HepG2 (cell line): Measurements from ENCODE around the gene CACNG4. TPM values are rescaled to one million over a fixed set of nuclear protein-coding genes. Genes with fewer than 3 reads are reported as not detected.
A peak's percentile ranks its signal among the peaks of the same experiment; 100 is the strongest.

ENCODE experiments used
- CC2D1A ChIP-seq: sonication (generic); formaldehyde crosslinking; IDR thresholded peaks from 2 replicates; pipeline ENCODE4 v1.8.1; 2023; ENCODE audit warnings: mild to moderate bottlenecking, missing genetic modification reagents
- FOXK1 ChIP-seq: sonication (generic); formaldehyde crosslinking; IDR thresholded peaks from 2 replicates; pipeline ENCODE4 v1.4.0; 2020; ENCODE audit warnings: low read depth, missing genetic modification reagents, borderline replicate concordance
- MED13 ChIP-seq: sonication (generic); formaldehyde crosslinking; IDR thresholded peaks from 2 replicates; pipeline ENCODE4 v1.5.0; 2020; ENCODE audit warnings: missing genetic modification reagents
- NR2F1 ChIP-seq, 2 experiments: fragments of 450-650 bp in 1 of 2; formaldehyde crosslinking in 1 of 2; IDR thresholded peaks; 2 replicates each; pipeline versions ENCODE4 v1.5.0 to v1.6.1; 2016 to 2020; ENCODE audit warnings: mild to moderate bottlenecking in 1 of 2, missing compliant biosample characterization in 1 of 2, missing genetic modification reagents in 1 of 2, moderate library complexity in 1 of 2
- RARG ChIP-seq: sonication (generic); formaldehyde crosslinking; IDR thresholded peaks from 2 replicates; pipeline ENCODE4 v1.4.0; 2020; ENCODE audit warnings: low read depth, mild to moderate bottlenecking, missing genetic modification reagents
- SIN3B ChIP-seq: fragments of 150-350 bp; IDR thresholded peaks from 2 replicates; pipeline ENCODE4 v1.6.1; 2014; ENCODE audit warnings: low read length
- SPEN ChIP-seq: sonication (generic); formaldehyde crosslinking; IDR thresholded peaks from 2 replicates; pipeline ENCODE4 v1.5.1; 2020; ENCODE audit warnings: low read depth, mild to moderate bottlenecking, missing genetic modification reagents
- TARDBP ChIP-seq: sonication (generic); formaldehyde crosslinking; IDR thresholded peaks from 2 replicates; pipeline ENCODE4 v1.8.0; 2022; ENCODE audit warnings: mild to moderate bottlenecking, missing genetic modification reagents
- TCF12 ChIP-seq, 2 experiments: fragments of 450-650 bp in 1 of 2; sonication (generic) in 1 of 2; formaldehyde crosslinking in 1 of 2; IDR thresholded peaks; 2 replicates each; pipeline versions ENCODE4 v1.6.1 to v1.8.0; 2017 to 2022; ENCODE audit warnings: antibody characterized with exemption in 1 of 2, mild to moderate bottlenecking in 1 of 2, missing genetic modification reagents in 1 of 2, moderate library complexity in 1 of 2
- TP53 ChIP-seq: sonication (generic); formaldehyde crosslinking; conservative IDR thresholded peaks from 2 replicates; pipeline ENCODE4 v1.4.0; 2020; ENCODE audit warnings: missing genetic modification reagents
- ZBTB3 ChIP-seq: sonication (generic); formaldehyde crosslinking; IDR thresholded peaks from 2 replicates; pipeline ENCODE4 v1.4.0; 2020; ENCODE audit warnings: low read depth, mild to moderate bottlenecking, moderate library complexity, missing genetic modification reagents, borderline replicate concordance
- ZNF556 ChIP-seq: sonication (generic); formaldehyde crosslinking; IDR thresholded peaks from 2 replicates; pipeline ENCODE4 v1.4.0; 2020; ENCODE audit warnings: mild to moderate bottlenecking, missing genetic modification reagents, borderline replicate concordance
- ZNF816 ChIP-seq: sonication (generic); formaldehyde crosslinking; IDR thresholded peaks from 2 replicates; pipeline ENCODE4 v1.8.0; 2022; ENCODE audit warnings: missing genetic modification reagents, mild to moderate bottlenecking, borderline replicate concordance
- ZNF839 ChIP-seq: sonication (generic); formaldehyde crosslinking; IDR thresholded peaks from 2 replicates; pipeline ENCODE4 v1.4.0; 2020; ENCODE audit warnings: missing genetic modification reagents, mild to moderate bottlenecking, borderline replicate concordance
- polyA plus RNA-seq, 8 experiments: library from polyadenylated mRNA; depleted of rRNA in 3 of 8; stranded (reverse) in 7 of 8; unstranded in 1 of 8; fragments of >200 nt; fragmentation: Illumina TruSeq in 4 of 8; extraction: Trizol in 4 of 8; gene quantifications; 2 replicates each; pipeline versions ENCODE4 v1.2.1 to v1.2.3, GENCODE V29; 2011 to 2016; ENCODE audit warnings: low read depth in 4 of 8, missing spikeins in 1 of 8, mixed read lengths in 1 of 8; ENCODE audit not compliant: insufficient read depth in 1 of 8
- total RNA-seq, 5 experiments: library from RNA; depleted of rRNA; stranded (reverse); fragments of >200 nt; fragmentation: Illumina TruSeq; extraction: Trizol; gene quantifications; 2 replicates each; pipeline ENCODE4 v1.2.3, GENCODE V29; 2016; ENCODE audit warnings: low read depth in 1 of 5
- TF ChIP-seq, protein P1 (sequence below): sonication (generic); formaldehyde crosslinking; IDR thresholded peaks from 2 replicates; pipeline ENCODE4 v1.4.0; 2020; ENCODE audit warnings: mild to moderate bottlenecking, missing genetic modification reagents
- TF ChIP-seq, protein P2 (sequence below): sonication (generic); formaldehyde crosslinking; IDR thresholded peaks from 2 replicates; pipeline ENCODE4 v1.8.1; 2023; ENCODE audit warnings: missing genetic modification reagents, mild to moderate bottlenecking, borderline replicate concordance
- TF ChIP-seq, protein P3 (sequence below): sonication (generic); formaldehyde crosslinking; IDR thresholded peaks from 2 replicates; pipeline ENCODE4; 2020; ENCODE audit warnings: missing genetic modification reagents, mild to moderate bottlenecking, borderline replicate concordance
- TF ChIP-seq, protein P4 (sequence below): sonication (generic); formaldehyde crosslinking; IDR thresholded peaks from 2 replicates; pipeline ENCODE4 v1.4.0; 2020; ENCODE audit warnings: missing genetic modification reagents
- TF ChIP-seq, protein P5 (sequence below): sonication (generic); formaldehyde crosslinking; conservative IDR thresholded peaks from 2 replicates; pipeline ENCODE4 v1.8.0; 2022; ENCODE audit warnings: mild to moderate bottlenecking, moderate library complexity, missing genetic modification reagents

CACNG4 gene
- total and polyA plus RNA-seq, 2 of the 13 experiments (the other 11 are each of a cell fraction or from before 2014, with no cell fraction given) = 0.09 TPM

DNA sequence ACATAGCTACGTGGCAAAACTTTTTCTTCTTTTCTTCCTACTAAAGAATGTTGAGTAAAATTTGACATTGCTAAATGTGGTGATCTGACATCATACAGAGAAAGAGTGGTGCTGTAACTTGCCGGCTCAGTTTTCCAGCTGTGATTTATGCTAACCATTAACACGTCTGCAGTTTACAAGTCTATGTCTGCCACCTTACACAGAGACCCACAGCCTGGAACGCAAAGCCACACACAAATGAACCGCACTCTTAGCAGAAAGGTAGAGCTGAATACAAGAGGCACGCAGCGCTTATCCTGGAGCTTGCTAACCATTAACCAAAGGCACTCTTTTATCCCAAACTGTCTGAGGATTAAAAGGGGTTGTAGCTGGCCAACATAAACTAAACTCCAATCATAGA lies 111.8 kb downstream of the CACNG4 start (continued):
- TF ChIP-seq, protein P1, sequence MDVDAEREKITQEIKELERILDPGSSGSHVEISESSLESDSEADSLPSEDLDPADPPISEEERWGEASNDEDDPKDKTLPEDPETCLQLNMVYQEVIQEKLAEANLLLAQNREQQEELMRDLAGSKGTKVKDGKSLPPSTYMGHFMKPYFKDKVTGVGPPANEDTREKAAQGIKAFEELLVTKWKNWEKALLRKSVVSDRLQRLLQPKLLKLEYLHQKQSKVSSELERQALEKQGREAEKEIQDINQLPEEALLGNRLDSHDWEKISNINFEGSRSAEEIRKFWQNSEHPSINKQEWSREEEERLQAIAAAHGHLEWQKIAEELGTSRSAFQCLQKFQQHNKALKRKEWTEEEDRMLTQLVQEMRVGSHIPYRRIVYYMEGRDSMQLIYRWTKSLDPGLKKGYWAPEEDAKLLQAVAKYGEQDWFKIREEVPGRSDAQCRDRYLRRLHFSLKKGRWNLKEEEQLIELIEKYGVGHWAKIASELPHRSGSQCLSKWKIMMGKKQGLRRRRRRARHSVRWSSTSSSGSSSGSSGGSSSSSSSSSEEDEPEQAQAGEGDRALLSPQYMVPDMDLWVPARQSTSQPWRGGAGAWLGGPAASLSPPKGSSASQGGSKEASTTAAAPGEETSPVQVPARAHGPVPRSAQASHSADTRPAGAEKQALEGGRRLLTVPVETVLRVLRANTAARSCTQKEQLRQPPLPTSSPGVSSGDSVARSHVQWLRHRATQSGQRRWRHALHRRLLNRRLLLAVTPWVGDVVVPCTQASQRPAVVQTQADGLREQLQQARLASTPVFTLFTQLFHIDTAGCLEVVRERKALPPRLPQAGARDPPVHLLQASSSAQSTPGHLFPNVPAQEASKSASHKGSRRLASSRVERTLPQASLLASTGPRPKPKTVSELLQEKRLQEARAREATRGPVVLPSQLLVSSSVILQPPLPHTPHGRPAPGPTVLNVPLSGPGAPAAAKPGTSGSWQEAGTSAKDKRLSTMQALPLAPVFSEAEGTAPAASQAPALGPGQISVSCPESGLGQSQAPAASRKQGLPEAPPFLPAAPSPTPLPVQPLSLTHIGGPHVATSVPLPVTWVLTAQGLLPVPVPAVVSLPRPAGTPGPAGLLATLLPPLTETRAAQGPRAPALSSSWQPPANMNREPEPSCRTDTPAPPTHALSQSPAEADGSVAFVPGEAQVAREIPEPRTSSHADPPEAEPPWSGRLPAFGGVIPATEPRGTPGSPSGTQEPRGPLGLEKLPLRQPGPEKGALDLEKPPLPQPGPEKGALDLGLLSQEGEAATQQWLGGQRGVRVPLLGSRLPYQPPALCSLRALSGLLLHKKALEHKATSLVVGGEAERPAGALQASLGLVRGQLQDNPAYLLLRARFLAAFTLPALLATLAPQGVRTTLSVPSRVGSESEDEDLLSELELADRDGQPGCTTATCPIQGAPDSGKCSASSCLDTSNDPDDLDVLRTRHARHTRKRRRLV (CRISPR knock-in tag) = no peak
- TF ChIP-seq ZBTB3 (CRISPR knock-in tag) = no peak
- peak; percentile 41; the same call in 1 of the 2 replicates for TF ChIP-seq TARDBP (CRISPR knock-in tag)
- TF ChIP-seq SPEN (CRISPR knock-in tag) = no peak
- TF ChIP-seq TP53 (CRISPR knock-in tag) = no peak
- no peak for TF ChIP-seq MED13
- TF ChIP-seq, protein P2, sequence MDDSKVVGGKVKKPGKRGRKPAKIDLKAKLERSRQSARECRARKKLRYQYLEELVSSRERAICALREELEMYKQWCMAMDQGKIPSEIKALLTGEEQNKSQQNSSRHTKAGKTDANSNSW = no peak
- no peak for TF ChIP-seq TCF12 (IDR thresholded peaks at IDR 0.05)
- TF ChIP-seq TCF12 (CRISPR knock-in tag; IDR thresholded peaks at IDR 0.05) = no peak
- 0 out of 2 replicates have a peak, but pooled peaks have one; percentile 62 for TF ChIP-seq CC2D1A
- TF ChIP-seq ZNF556 = no peak
- TF ChIP-seq FOXK1 (CRISPR knock-in tag) = no peak
- TF ChIP-seq SIN3B = no peak
- TF ChIP-seq, protein P3, sequence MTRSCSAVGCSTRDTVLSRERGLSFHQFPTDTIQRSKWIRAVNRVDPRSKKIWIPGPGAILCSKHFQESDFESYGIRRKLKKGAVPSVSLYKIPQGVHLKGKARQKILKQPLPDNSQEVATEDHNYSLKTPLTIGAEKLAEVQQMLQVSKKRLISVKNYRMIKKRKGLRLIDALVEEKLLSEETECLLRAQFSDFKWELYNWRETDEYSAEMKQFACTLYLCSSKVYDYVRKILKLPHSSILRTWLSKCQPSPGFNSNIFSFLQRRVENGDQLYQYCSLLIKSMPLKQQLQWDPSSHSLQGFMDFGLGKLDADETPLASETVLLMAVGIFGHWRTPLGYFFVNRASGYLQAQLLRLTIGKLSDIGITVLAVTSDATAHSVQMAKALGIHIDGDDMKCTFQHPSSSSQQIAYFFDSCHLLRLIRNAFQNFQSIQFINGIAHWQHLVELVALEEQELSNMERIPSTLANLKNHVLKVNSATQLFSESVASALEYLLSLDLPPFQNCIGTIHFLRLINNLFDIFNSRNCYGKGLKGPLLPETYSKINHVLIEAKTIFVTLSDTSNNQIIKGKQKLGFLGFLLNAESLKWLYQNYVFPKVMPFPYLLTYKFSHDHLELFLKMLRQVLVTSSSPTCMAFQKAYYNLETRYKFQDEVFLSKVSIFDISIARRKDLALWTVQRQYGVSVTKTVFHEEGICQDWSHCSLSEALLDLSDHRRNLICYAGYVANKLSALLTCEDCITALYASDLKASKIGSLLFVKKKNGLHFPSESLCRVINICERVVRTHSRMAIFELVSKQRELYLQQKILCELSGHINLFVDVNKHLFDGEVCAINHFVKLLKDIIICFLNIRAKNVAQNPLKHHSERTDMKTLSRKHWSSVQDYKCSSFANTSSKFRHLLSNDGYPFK (CRISPR knock-in tag) = no peak
- no peak for TF ChIP-seq RARG (CRISPR knock-in tag)
- TF ChIP-seq ZNF839 (CRISPR knock-in tag) = no peak
- no peak for TF ChIP-seq ZNF816 (CRISPR knock-in tag)
- TF ChIP-seq NR2F1 (CRISPR knock-in tag; IDR thresholded peaks at IDR 0.05) = no peak
- TF ChIP-seq, protein P4, sequence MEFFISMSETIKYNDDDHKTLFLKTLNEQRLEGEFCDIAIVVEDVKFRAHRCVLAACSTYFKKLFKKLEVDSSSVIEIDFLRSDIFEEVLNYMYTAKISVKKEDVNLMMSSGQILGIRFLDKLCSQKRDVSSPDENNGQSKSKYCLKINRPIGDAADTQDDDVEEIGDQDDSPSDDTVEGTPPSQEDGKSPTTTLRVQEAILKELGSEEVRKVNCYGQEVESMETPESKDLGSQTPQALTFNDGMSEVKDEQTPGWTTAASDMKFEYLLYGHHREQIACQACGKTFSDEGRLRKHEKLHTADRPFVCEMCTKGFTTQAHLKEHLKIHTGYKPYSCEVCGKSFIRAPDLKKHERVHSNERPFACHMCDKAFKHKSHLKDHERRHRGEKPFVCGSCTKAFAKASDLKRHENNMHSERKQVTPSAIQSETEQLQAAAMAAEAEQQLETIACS (CRISPR knock-in tag) = no peak
- TF ChIP-seq, protein P5, sequence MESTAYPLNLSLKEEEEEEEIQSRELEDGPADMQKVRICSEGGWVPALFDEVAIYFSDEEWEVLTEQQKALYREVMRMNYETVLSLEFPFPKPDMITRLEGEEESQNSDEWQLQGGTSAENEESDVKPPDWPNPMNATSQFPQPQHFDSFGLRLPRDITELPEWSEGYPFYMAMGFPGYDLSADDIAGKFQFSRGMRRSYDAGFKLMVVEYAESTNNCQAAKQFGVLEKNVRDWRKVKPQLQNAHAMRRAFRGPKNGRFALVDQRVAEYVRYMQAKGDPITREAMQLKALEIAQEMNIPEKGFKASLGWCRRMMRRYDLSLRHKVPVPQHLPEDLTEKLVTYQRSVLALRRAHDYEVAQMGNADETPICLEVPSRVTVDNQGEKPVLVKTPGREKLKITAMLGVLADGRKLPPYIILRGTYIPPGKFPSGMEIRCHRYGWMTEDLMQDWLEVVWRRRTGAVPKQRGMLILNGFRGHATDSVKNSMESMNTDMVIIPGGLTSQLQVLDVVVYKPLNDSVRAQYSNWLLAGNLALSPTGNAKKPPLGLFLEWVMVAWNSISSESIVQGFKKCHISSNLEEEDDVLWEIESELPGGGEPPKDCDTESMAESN (CRISPR knock-in tag) = no peak
